ENCODE results near the gene ZDHHC23.

- TF ChIP-seq CTCF (tag by site-specific recombination; IDR thresholded peaks at IDR 0.05) (no peak), ZSCAN5A (tag by site-specific recombination; IDR thresholded peaks at IDR 0.05) (no peak)
Observed at GRCh38 chr3:113948015-113948917, 453 bp downstream of the ZDHHC23 start.

Measured in HEK293 (cell line).